ENCODE measurements around the gene CASZ1. TPM values are rescaled to one million over a fixed set of nuclear protein-coding genes. Genes with fewer than 3 reads are reported as not detected.
A peak's percentile ranks its signal among the peaks of the same experiment; 100 is the strongest.

Gene CASZ1
- total and polyA plus RNA-seq, 12 donors: 2.5 to 35.2 (median 7.0) TPM

GRCh38 chr1:10655002-10655401, 141.4 kb downstream of the CASZ1 start:
- intact Hi-C loops (cut with DNase I): no loop called here
- no peak for TF ChIP-seq CTCF (IDR thresholded peaks at IDR 0.05)
- no peak for TF ChIP-seq POLR2A (IDR thresholded peaks at IDR 0.05)
- DNase-seq: no peak
- Histone ChIP-seq H3K4me1 (replicated peaks in 1 of 2) (no peaks in the 10 kb centered on the region), H3K4me3 (no peak overlapping the region), H3K36me3 (replicated peaks in 1 of 2) (no peaks in the 10 kb centered on the region), H3K27ac (no peak overlapping the region), H3K9me3 (replicated peaks in 1 of 3) (no peaks in the 10 kb centered on the region), H3K27me3 (no peaks in the 10 kb centered on the region)
- 93 to 100% (median 97%) methylated on average over 2 to 10 of the region's 10 CpGs for WGBS, 4 donors

GRCh38 chr1:10653370-10654125, 142.9 kb downstream of the CASZ1 start:
- no peaks in the 10 kb centered on the region for H3K9me3 ChIP-seq (replicated peaks in 1 of 3)
- H3K27ac ChIP-seq: no peak overlapping the region
- intact Hi-C loops (cut with DNase I): no loop called here
- no peaks in the 10 kb centered on the region for H3K4me1 ChIP-seq (replicated peaks in 1 of 2)
- H3K27me3 ChIP-seq: no peaks in the 10 kb centered on the region
- H3K36me3 ChIP-seq (replicated peaks in 1 of 2): no peaks in the 10 kb centered on the region
- no peak overlapping the region for H3K4me3 ChIP-seq
- peak in 5 of 7 donors; percentile 49 to 77 (median 57) for DNase-seq
- WGBS, 4 donors: 63 to 84% (median 72%) methylated on average over 34 to 41 of the region's 41 CpGs
- TF ChIP-seq CTCF (IDR thresholded peaks at IDR 0.05): no peak

GRCh38 chr1:10652626-10653025, 143.8 kb downstream of the CASZ1 start:
- H3K27ac ChIP-seq: no peak overlapping the region
- H3K4me3 ChIP-seq: no peak overlapping the region
- WGBS, 4 donors: 94 to 97% (median 95%) methylated on average over 8 to 12 of the region's 12 CpGs
- no peaks in the 10 kb centered on the region for H3K4me1 ChIP-seq (replicated peaks in 1 of 2)
- no peaks in the 10 kb centered on the region for H3K36me3 ChIP-seq (replicated peaks in 1 of 2)
- no peak for TF ChIP-seq POLR2A (IDR thresholded peaks at IDR 0.05)
- no peak for TF ChIP-seq CTCF (IDR thresholded peaks at IDR 0.05)
- no peak for DNase-seq
- intact Hi-C loops (cut with DNase I): no loop called here
- no peaks in the 10 kb centered on the region for H3K9me3 ChIP-seq (replicated peaks in 1 of 3)
- H3K27me3 ChIP-seq: no peaks in the 10 kb centered on the region

GRCh38 chr1:10651793-10652192, 144.7 kb downstream of the CASZ1 start:
- Histone ChIP-seq H3K27me3 (no peaks in the 10 kb centered on the region), H3K27ac (no peak overlapping the region), H3K36me3 (replicated peaks in 1 of 2) (no peaks in the 10 kb centered on the region), H3K9me3 (replicated peaks in 1 of 3) (no peaks in the 10 kb centered on the region), H3K4me3 (no peak overlapping the region), H3K4me1 (replicated peaks in 1 of 2) (no peaks in the 10 kb centered on the region)
- TF ChIP-seq CTCF (IDR thresholded peaks at IDR 0.05) (no peak), POLR2A (IDR thresholded peaks at IDR 0.05) (no peak)
- intact Hi-C loops (cut with DNase I): no loop called here
- no peak for DNase-seq
- 74 to 83% (median 74%) methylated on average over 7 to 11 of the region's 11 CpGs for WGBS, 4 donors

Measured in adrenal gland (tissue), 12 donors.